Measurements from ENCODE around the gene SMARCD2. TPM values are rescaled to one million over a fixed set of nuclear protein-coding genes. Genes with fewer than 3 reads are reported as not detected.
"Not testable (repeated sequence)": the region's sequence is repeated elsewhere in the genome, so short reads cannot be mapped to it uniquely, and the experiment has no call there.

Gene SMARCD2
- total RNA-seq, 1 donor from 2014 or later = 98.5 TPM

GRCh38 chr17:63859257-63859656, 16.8 kb upstream of the SMARCD2 start:
- peaks cover 6% of the 10 kb centered on the region for H3K27me3 ChIP-seq (ENCODE audit: control insufficient read depth, insufficient read depth, low read length)
- DNase-seq (ENCODE audit: low read depth) = no peak
- FAIRE-seq = no peak
- H3K36me3 ChIP-seq (ENCODE audit: control insufficient read depth, insufficient read depth, low read length) = peaks cover 1% of the 10 kb centered on the region
- TF ChIP-seq CTCF (IDR thresholded peaks at IDR 0.05; ENCODE audit: insufficient read depth, low read length, severe bottlenecking) = no peak
- H3K4me3 ChIP-seq (ENCODE audit: low read depth, low read length) = no peak overlapping the region

GRCh38 chr17:63856425-63856824, 13.9 kb upstream of the SMARCD2 start:
- H3K36me3 ChIP-seq (ENCODE audit: control insufficient read depth, insufficient read depth, low read length); DNase-seq (ENCODE audit: low read depth); H3K27me3 ChIP-seq (ENCODE audit: control insufficient read depth, insufficient read depth, low read length); FAIRE-seq; H3K4me3 ChIP-seq (ENCODE audit: low read depth, low read length): not testable (repeated sequence)

- no peak overlapping the region for H3K4me3 ChIP-seq (ENCODE audit: low read depth, low read length)
- peaks cover 1% of the 10 kb centered on the region for H3K36me3 ChIP-seq (ENCODE audit: control insufficient read depth, insufficient read depth, low read length)
- no peak for TF ChIP-seq CTCF (IDR thresholded peaks at IDR 0.05; ENCODE audit: insufficient read depth, low read length, severe bottlenecking)
- peaks cover 6% of the 10 kb centered on the region for H3K27me3 ChIP-seq (ENCODE audit: control insufficient read depth, insufficient read depth, low read length)
- FAIRE-seq (no peak), DNase-seq (ENCODE audit: low read depth) (no peak)
Observed at GRCh38 chr17:63855185-63855584, 12.7 kb upstream of the SMARCD2 start.

GRCh38 chr17:63854709-63855108, 12.2 kb upstream of the SMARCD2 start:
- DNase-seq (ENCODE audit: low read depth) (no peak), FAIRE-seq (no peak)
- H3K27me3 ChIP-seq (ENCODE audit: control insufficient read depth, insufficient read depth, low read length) = peaks cover 3% of the 10 kb centered on the region
- TF ChIP-seq CTCF (IDR thresholded peaks at IDR 0.05; ENCODE audit: insufficient read depth, low read length, severe bottlenecking) = no peak
- H3K4me3 ChIP-seq (ENCODE audit: low read depth, low read length) = no peak overlapping the region
- peaks cover 1% of the 10 kb centered on the region for H3K36me3 ChIP-seq (ENCODE audit: control insufficient read depth, insufficient read depth, low read length)

- Histone ChIP-seq H3K27me3 (ENCODE audit: control insufficient read depth, insufficient read depth, low read length) (no peaks in the 10 kb centered on the region), H3K36me3 (ENCODE audit: control insufficient read depth, insufficient read depth, low read length) (no peaks in the 10 kb centered on the region), H3K4me3 (ENCODE audit: low read depth, low read length) (no peak overlapping the region)
- TF ChIP-seq CTCF (IDR thresholded peaks at IDR 0.05; ENCODE audit: insufficient read depth, low read length, severe bottlenecking) = no peak
- no peak for FAIRE-seq
- no peak for DNase-seq (ENCODE audit: low read depth)
Observed at GRCh38 chr17:63853260-63853659, 10.8 kb upstream of the SMARCD2 start.

- Histone ChIP-seq H3K27me3 (ENCODE audit: control insufficient read depth, insufficient read depth, low read length) (no peaks in the 10 kb centered on the region), H3K36me3 (ENCODE audit: control insufficient read depth, insufficient read depth, low read length) (no peaks in the 10 kb centered on the region), H3K4me3 (ENCODE audit: low read depth, low read length) (no peak overlapping the region)
- FAIRE-seq (no peak), DNase-seq (ENCODE audit: low read depth) (no peak)
- no peak for TF ChIP-seq CTCF (IDR thresholded peaks at IDR 0.05; ENCODE audit: insufficient read depth, low read length, severe bottlenecking)
Observed at GRCh38 chr17:63850401-63850800, 7.9 kb upstream of the SMARCD2 start.

Data from bronchial epithelial cell (primary cell).